NB4 (cell line): ENCODE results near the gene VAMP5.
A peak's percentile ranks its signal among the peaks of the same experiment; 100 is the strongest.
"Not testable (repeated sequence)": the region's sequence is repeated elsewhere in the genome, so short reads cannot be mapped to it uniquely, and the experiment has no call there.

Source experiments
- DNase-seq: peaks from one replicate; pipeline ENCODE4 v3.0.0; 2010; ENCODE audit warnings: low read depth
- H3K4me3 ChIP-seq: one replicate; pipeline ENCODE4 v1.5.1; 2011; ENCODE audit warnings: mild to moderate bottlenecking, low read depth, low read length, moderate library complexity
- CTCF ChIP-seq: IDR thresholded peaks from one replicate; pipeline ENCODE4 v1.5.1; 2012; ENCODE audit warnings: low read depth, low read length
- MAX ChIP-seq: IDR thresholded peaks from 2 replicates; pipeline ENCODE4 v1.6.1; 2011; ENCODE audit warnings: low read depth, low read length
- MYC ChIP-seq: IDR thresholded peaks from 2 replicates; pipeline ENCODE4 v1.6.1; 2011; ENCODE audit warnings: low read depth, low read length
- POLR2A ChIP-seq: IDR thresholded peaks from 2 replicates; pipeline ENCODE4 v1.6.1; 2011; ENCODE audit warnings: mild to moderate bottlenecking; ENCODE audit not compliant: insufficient read length; ENCODE audit errors: extremely low read depth

VAMP5 gene

DNA sequence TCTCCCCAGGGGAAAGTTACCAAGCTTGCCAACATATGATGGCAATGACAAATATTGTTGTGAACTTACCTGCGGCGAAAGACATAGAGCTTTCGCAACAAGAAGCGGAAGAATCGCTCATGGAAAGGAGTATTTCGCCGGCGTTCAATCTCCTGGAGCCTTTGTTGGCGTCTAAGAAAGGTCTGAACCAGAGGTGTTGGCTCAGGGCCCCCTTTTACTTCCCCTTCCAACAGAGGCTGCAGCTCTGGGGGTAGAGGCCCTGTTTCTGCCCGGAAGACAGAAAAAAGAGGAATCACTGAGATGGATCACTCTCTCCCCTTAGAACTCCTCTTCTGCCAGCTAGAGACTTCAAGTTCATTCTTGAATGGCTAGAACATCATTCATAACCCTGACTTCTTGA, 33.7 kb upstream of the VAMP5 start:
- no peak for DNase-seq
- TF ChIP-seq POLR2A (no peak), CTCF (no peak), MAX (no peak), MYC (no peak)
- no peak overlapping the region for H3K4me3 ChIP-seq

DNA sequence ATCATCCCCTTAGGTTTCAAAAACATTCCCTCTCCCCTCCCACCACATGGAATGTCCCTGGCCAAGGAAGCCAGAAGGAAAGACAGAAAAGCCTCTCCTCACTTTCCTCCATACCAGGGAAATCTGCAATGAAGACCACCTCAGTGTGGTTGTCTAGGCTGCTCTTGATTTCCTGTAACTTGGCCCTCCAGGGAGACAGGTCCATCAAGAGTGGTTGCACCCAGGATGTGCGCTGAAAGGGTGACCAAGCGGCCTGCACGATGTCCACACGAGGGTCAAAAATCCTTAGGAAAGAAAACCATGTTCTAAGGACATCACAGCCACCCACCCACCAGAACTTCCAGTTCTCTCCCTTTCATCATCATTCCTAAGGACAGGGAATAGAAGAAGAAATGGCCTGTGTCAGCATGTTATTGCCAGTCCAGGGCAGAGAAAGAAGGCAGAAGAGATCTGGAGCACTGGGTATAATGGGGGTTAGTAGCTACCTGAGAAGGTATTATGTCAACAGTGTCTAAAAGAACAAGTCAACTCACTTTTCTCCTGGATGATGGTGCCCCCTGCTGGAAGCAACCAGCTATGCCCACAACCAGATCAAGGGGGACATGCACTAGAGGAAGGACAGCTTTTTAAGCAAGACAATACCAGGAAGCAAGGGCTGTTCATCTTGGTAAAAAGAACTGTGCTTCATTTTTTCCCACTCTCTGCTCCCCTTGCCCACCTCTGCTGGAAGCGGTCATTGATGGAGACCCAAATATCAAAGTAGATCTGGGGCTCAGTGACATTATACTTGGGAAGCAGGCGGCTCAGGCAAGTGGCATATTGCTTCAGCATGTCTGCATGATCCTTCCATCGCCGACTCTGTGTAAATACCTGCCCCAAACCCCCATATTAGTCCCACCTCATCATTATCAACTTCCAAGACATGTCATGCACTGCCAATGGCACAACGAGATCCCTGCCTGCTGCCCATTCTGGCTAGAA, 32.2 kb upstream of the VAMP5 start:
- DNase-seq: peak; percentile 89
- H3K4me3 ChIP-seq: no peak overlapping the region
- TF ChIP-seq CTCF (peak; percentile 95), MYC (no peak)

GRCh38 chr2:85553184-85553583, 31.0 kb upstream of the VAMP5 start:
- TF ChIP-seq MAX (no peak), CTCF (no peak), MYC (no peak), POLR2A (no peak)
- no peak for DNase-seq
- no peak overlapping the region for H3K4me3 ChIP-seq

- DNase-seq: no peak
- H3K4me3 ChIP-seq: no peak overlapping the region
- no peak for TF ChIP-seq CTCF
- TF ChIP-seq MAX: no peak
- TF ChIP-seq MYC: no peak
- no peak for TF ChIP-seq POLR2A
Measured at GRCh38 chr2:85554980-85555612, 29.1 kb upstream of the VAMP5 start.

DNA sequence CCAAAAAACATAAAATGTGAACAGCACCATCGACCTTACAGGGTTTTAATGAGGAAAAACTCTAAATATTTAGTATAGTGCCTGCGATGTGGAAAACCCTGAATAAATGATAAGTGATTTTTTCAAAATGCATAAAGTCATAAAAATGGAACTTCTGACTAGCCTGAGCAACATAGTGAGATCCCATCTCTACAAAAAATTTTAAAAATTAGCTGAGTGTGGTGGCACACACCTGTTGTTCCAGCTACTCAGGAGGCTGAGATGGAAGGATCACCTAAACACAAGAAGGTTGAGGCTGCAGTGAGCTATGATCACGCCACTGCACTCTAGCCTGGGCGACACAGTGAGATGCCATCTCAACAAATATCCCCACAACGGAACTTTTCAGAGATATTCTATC, 27.1 kb upstream of the VAMP5 start:
- no peak overlapping the region for H3K4me3 ChIP-seq
- no peak for DNase-seq
- TF ChIP-seq CTCF (no peak), MAX (no peak), MYC (no peak), POLR2A (no peak)

- TF ChIP-seq CTCF: no peak
- no peak for TF ChIP-seq MYC
- no peak for TF ChIP-seq POLR2A
- TF ChIP-seq MAX: no peak
- DNase-seq: no peak
- H3K4me3 ChIP-seq: no peak overlapping the region
Measured at GRCh38 chr2:85558160-85558559, 26.1 kb upstream of the VAMP5 start.

DNA sequence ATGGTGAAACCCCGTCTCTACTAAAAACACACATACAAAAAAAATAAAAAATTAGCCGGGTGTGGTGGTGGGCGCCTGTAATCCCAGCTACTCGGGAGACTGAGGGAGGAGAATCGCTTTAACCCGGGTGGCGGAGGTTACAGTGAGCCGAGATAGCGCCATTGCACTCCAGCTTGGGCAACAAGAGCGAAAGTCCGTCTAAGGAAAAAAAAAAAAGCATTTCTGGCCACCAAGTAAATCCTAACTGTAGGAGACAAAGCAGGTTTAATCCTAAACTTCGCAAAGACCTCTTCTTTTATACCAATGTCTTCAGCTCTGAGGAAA, 23.9 kb upstream of the VAMP5 start:
- H3K4me3 ChIP-seq: peak overlapping the region; percentile 93
- not testable (repeated sequence) for DNase-seq
